SIG-M5 (cell line): ENCODE measurements around the gene DGCR2.
"Not testable (repeated sequence)": the region's sequence is repeated elsewhere in the genome, so short reads cannot be mapped to it uniquely, and the experiment has no call there.

ENCODE experiments used
- DNase-seq: peaks from one replicate; lab custom pipeline; 2025; lab: John Stamatoyannopoulos, UW

Gene DGCR2

GRCh38 chr22:19040888-19041703, 81.1 kb downstream of the DGCR2 start:
- no peak for DNase-seq

GRCh38 chr22:19040391-19040861, 81.8 kb downstream of the DGCR2 start:
- DNase-seq = no peak

- no peak for DNase-seq
Measured at GRCh38 chr22:19039796-19040280, 82.4 kb downstream of the DGCR2 start.

GRCh38 chr22:19039448-19039780, 82.8 kb downstream of the DGCR2 start:
- no peak for DNase-seq

GRCh38 chr22:19038728-19039447, 83.3 kb downstream of the DGCR2 start:
- DNase-seq = no peak

GRCh38 chr22:19038164-19038546, 84.1 kb downstream of the DGCR2 start:
- DNase-seq = no peak

- no peak for DNase-seq
Measured at GRCh38 chr22:19037282-19038163, 84.7 kb downstream of the DGCR2 start.

- DNase-seq = no peak
Measured at GRCh38 chr22:19036523-19037273, 85.5 kb downstream of the DGCR2 start.

- no peak for DNase-seq
Measured at GRCh38 chr22:19036229-19036522, 86.0 kb downstream of the DGCR2 start.

- DNase-seq = no peak
Measured at GRCh38 chr22:19035474-19036228, 86.6 kb downstream of the DGCR2 start.

GRCh38 chr22:19035126-19035473, 87.1 kb downstream of the DGCR2 start:
- DNase-seq = not testable (repeated sequence)

- not testable (repeated sequence) for DNase-seq
Measured at GRCh38 chr22:19034724-19035120, 87.5 kb downstream of the DGCR2 start.

- DNase-seq = not testable (repeated sequence)
Measured at GRCh38 chr22:19034031-19034723, 88.0 kb downstream of the DGCR2 start.

- DNase-seq = not testable (repeated sequence)
Measured at GRCh38 chr22:19033568-19033905, 88.7 kb downstream of the DGCR2 start.

GRCh38 chr22:19032898-19033567, 89.2 kb downstream of the DGCR2 start:
- not testable (repeated sequence) for DNase-seq

GRCh38 chr22:19032156-19032785, 89.9 kb downstream of the DGCR2 start:
- not testable (repeated sequence) for DNase-seq

GRCh38 chr22:19030889-19031252, 91.3 kb downstream of the DGCR2 start:
- not testable (repeated sequence) for DNase-seq

- not testable (repeated sequence) for DNase-seq
Measured at GRCh38 chr22:19030226-19030888, 91.9 kb downstream of the DGCR2 start.
